Measurements from ENCODE around the gene TMEM198. TPM values are rescaled to one million over a fixed set of nuclear protein-coding genes. Genes with fewer than 3 reads are reported as not detected.
A peak's percentile ranks its signal among the peaks of the same experiment; 100 is the strongest.

TMEM198 gene
- total and polyA plus RNA-seq, 2 donors (not counting 1 experiment from before 2014, with no cell fraction given): 0.39 to 1.1 TPM

DNA sequence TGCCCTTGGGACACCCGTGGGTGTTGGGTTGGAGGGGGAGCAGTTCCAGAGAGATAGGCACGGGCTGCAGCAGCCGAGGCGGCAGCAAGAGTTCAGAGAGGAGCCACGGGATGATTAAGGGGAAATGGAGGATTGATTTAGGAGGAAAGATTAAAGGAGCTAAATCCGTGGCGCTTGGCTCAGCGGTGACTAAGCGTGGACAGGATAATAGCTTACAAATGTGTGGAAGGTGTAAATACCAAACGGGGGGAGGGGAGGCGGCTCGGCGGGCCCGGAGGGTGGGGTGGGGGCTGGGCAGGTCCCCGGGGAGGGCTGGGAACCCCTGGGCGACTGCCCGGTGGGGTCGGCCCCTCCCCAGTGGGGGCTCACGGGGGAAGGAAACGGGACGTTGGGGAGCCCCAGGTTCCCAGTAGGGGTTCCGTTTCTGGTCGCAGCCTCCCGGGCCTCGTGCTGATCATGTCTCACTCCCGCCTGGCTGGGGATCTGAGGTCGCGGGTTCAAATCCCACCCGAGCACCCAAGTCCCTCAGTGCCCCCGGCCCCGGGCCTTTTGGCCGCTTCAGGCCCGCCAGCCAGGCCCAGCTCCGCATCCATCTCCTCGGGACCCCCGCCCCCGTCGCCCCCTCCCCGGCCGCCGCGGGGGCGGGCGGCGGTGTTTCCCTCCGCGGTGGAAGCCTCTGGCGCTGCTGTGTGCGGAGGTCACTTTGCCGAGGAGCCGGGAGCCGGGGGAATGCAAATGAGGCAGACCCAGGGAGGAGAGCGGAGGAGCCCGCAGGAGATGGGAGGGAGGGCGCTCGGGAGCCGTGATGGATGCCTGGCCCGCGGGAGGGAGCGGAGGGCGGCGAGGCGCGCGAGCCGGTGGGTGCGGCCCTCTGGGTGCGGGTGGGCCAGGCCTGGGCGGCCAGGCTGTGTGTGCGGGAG, 21.5 kb upstream of the TMEM198 start:
- intact Hi-C loops (cut with micrococcal nuclease): no loop called here
- Histone ChIP-seq H3K27ac (ENCODE audit: low read length in 2 of 2) (no peak overlapping the region), H3K4me2 (replicated peaks; ENCODE audit: low read depth, low read length, poor library complexity, severe bottlenecking) (peak overlapping the region; percentile 66), H3K27me3 (replicated peaks in 1 of 4; ENCODE audit: control extremely low read depth in 1 of 4, control insufficient read depth in 3 of 4, insufficient read depth in 4 of 4, low read length in 3 of 4) (peaks cover 1 to 76% (median 36%) of the 10 kb centered on the region in 4 experiments), H3K9ac (ENCODE audit: low read length) (no peak overlapping the region), H2AFZ (ENCODE audit: insufficient read depth, low read depth, low read length, poor library complexity, severe bottlenecking) (peak overlapping the region; percentile 46), H3K36me3 (replicated peaks in 1 of 2; ENCODE audit: control extremely low read depth in 1 of 2, control insufficient read depth in 1 of 2, extremely low read depth in 1 of 2, insufficient read depth in 2 of 2, low read length in 1 of 2) (no peaks in the 10 kb centered on the region), H3K79me2 (ENCODE audit: control insufficient read depth, insufficient read depth, low read length) (no peaks in the 10 kb centered on the region), H3K9me3 (ENCODE audit: control extremely low read depth in 1 of 3, control insufficient read depth in 2 of 3, insufficient read depth in 1 of 3, low read length in 2 of 3) (peaks cover 0 to 8% (median 0%) of the 10 kb centered on the region in 3 donors), H3K4me3 (ENCODE audit: control extremely low read depth in 1 of 5, extremely low read depth in 1 of 5, insufficient read depth in 1 of 5, low read depth in 2 of 5, low read length in 4 of 5) (no peak overlapping the region), H4K20me1 (ENCODE audit: control insufficient read depth, insufficient read depth, low read length, poor library complexity, severe bottlenecking) (no peaks in the 10 kb centered on the region), H3K4me1 (ENCODE audit: control insufficient read depth in 2 of 2, insufficient read depth in 2 of 2, low read length in 2 of 2) (peaks cover 10 to 17% of the 10 kb centered on the region in 2 donors)
- ATAC-seq (ENCODE audit: low read depth): no peak
- ChIA-PET POLR2A (no interaction called here), CTCF (interaction anchor here (1.2 kb wide), 1 partner anchor 22 kb away, joined by 3 read pairs; no protein-coding TSS in a partner anchor)
- Mint-ChIP-seq H3K27ac (no peak overlapping the region), H3K4me3 (peak overlapping the region; percentile 11), H3K4me1 (peaks cover 14% of the 10 kb centered on the region), H3K9me3 (ENCODE audit: insufficient read depth) (no peaks in the 10 kb centered on the region), H3K27me3 (peaks cover 71% of the 10 kb centered on the region)
- TF ChIP-seq, protein P1, sequence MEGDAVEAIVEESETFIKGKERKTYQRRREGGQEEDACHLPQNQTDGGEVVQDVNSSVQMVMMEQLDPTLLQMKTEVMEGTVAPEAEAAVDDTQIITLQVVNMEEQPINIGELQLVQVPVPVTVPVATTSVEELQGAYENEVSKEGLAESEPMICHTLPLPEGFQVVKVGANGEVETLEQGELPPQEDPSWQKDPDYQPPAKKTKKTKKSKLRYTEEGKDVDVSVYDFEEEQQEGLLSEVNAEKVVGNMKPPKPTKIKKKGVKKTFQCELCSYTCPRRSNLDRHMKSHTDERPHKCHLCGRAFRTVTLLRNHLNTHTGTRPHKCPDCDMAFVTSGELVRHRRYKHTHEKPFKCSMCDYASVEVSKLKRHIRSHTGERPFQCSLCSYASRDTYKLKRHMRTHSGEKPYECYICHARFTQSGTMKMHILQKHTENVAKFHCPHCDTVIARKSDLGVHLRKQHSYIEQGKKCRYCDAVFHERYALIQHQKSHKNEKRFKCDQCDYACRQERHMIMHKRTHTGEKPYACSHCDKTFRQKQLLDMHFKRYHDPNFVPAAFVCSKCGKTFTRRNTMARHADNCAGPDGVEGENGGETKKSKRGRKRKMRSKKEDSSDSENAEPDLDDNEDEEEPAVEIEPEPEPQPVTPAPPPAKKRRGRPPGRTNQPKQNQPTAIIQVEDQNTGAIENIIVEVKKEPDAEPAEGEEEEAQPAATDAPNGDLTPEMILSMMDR (IDR thresholded peaks at IDR 0.05): no peak
- TF ChIP-seq EZH2 (IDR thresholded peaks at IDR 0.05; ENCODE audit: borderline replicate concordance, insufficient read depth, low read depth, low read length, poor library complexity, severe bottlenecking): peak; percentile 69
- no peak for DNase-seq
- WGBS (ENCODE audit: insufficient coverage): 3% methylated on average over 52 of the region's 70 CpGs

All from B cell (primary cell).